Activated B cell treated with CpG ODN at 0.5 μM for 24 hours (primary cell): ENCODE data around the gene DNAH8. TPM values are rescaled to one million over a fixed set of nuclear protein-coding genes. Genes with fewer than 3 reads are reported as not detected.
A peak's percentile ranks its signal among the peaks of the same experiment; 100 is the strongest.
"Not testable (repeated sequence)": the region's sequence is repeated elsewhere in the genome, so short reads cannot be mapped to it uniquely, and the experiment has no call there.

Source experiments
- ATAC-seq: fragments of 200-7000 bp; cut with Tn5 transposase; one replicate; pipeline ENCODE4 v1.10.0; 2021; ENCODE audit warnings: low read depth, mild to moderate bottlenecking, moderate library complexity
- CTCF ChIA-PET: fragments of 350-600 bp; sonication (Branson Sonifier 250); formaldehyde crosslinking; loops from one replicate; lab custom pipeline; 2021; ENCODE audit warnings: antibody characterized with exemption; lab: Charles Lee
- POLR2A ChIA-PET: fragments of 350-600 bp; sonication (Branson Sonifier 250); formaldehyde crosslinking; loops from one replicate; lab custom pipeline; 2021; ENCODE audit warnings: antibody characterized with exemption; lab: Charles Lee
- DNase-seq: peaks from one replicate; pipeline ENCODE4 v3.0.0; 2022
- H3K27ac Mint-ChIP-seq: one replicate; pipeline ENCODE4 v1.8.0; 2020; ENCODE audit warnings: mixed read lengths
- H3K27me3 Mint-ChIP-seq: one replicate; pipeline ENCODE4 v1.8.0; 2021; ENCODE audit warnings: mixed read lengths
- H3K36me3 Mint-ChIP-seq: one replicate; pipeline ENCODE4 v1.8.0; 2021; ENCODE audit warnings: low read depth, mixed read lengths
- H3K4me1 Mint-ChIP-seq: one replicate; pipeline ENCODE4 v1.8.0; 2021; ENCODE audit warnings: mixed read lengths
- H3K4me3 Mint-ChIP-seq: one replicate; pipeline ENCODE4 v1.8.0; 2020; ENCODE audit warnings: mild to moderate bottlenecking, mixed read lengths
- H3K9me3 Mint-ChIP-seq: one replicate; pipeline ENCODE4 v1.8.0; 2020; ENCODE audit warnings: mixed read lengths
- CTCF ChIP-seq: fragments of 200-600 bp; IDR thresholded peaks from one replicate; pipeline ENCODE4 v1.8.0; 2022; ENCODE audit warnings: antibody characterized with exemption, mild to moderate bottlenecking
- intact Hi-C: fragments of 100-400 bp; cut with micrococcal nuclease; formaldehyde crosslinking; loops from one replicate; pipeline ENCODE4 v1.15.1; 2024
- total RNA-seq: library from RNA; stranded (reverse); gene quantifications from 2 replicates; pipeline ENCODE4 v1.2.3, GENCODE V29; 2022

Gene DNAH8
- total RNA-seq, 1 donor from 2014 or later: 2.0 TPM

GRCh38 chr6:38697846-38698245 is 17.3 kb upstream of the DNAH8 start:
- DNase-seq (no peak), ATAC-seq (no peak)
- Mint-ChIP-seq H3K27me3 (no peaks in the 10 kb centered on the region), H3K4me3 (no peak overlapping the region), H3K36me3 (peaks cover 24% of the 10 kb centered on the region), H3K9me3 (peaks cover 12% of the 10 kb centered on the region), H3K4me1 (peaks cover 23% of the 10 kb centered on the region), H3K27ac (no peak overlapping the region)
- ChIA-PET CTCF (no interaction called here), POLR2A (no interaction called here)
- TF ChIP-seq CTCF: no peak
- intact Hi-C loops: no loop called here

- intact Hi-C loops, H3K27ac Mint-ChIP-seq, CTCF ChIA-PET, H3K4me3 Mint-ChIP-seq, DNase-seq, H3K27me3 Mint-ChIP-seq, POLR2A ChIA-PET, ATAC-seq: not testable (repeated sequence)
- Mint-ChIP-seq H3K36me3 (peaks cover 24% of the 10 kb centered on the region), H3K9me3 (peaks cover 12% of the 10 kb centered on the region), H3K4me1 (peaks cover 23% of the 10 kb centered on the region)
These were observed 15.4 kb upstream of the DNAH8 start for GRCh38 chr6:38699702-38700101.

GRCh38 chr6:38701551-38701950 is 13.6 kb upstream of the DNAH8 start:
- peaks cover 19% of the 10 kb centered on the region for H3K4me1 Mint-ChIP-seq
- no peak for ATAC-seq
- no peak overlapping the region for H3K27ac Mint-ChIP-seq
- H3K9me3 Mint-ChIP-seq: peaks cover 12% of the 10 kb centered on the region
- CTCF ChIA-PET: no interaction called here
- no peak for DNase-seq
- H3K36me3 Mint-ChIP-seq: peaks cover 21% of the 10 kb centered on the region
- H3K4me3 Mint-ChIP-seq: peak overlapping the region; percentile 92
- peaks cover 5% of the 10 kb centered on the region for H3K27me3 Mint-ChIP-seq
- intact Hi-C loops: no loop called here
- TF ChIP-seq CTCF: no peak
- POLR2A ChIA-PET: interaction anchor here (0.6 to 2.1 kb wide), 3 partner anchors 31 to 401 kb away, joined by 3 to 7 read pairs (median 4); no protein-coding TSS in a partner anchor

GRCh38 chr6:38702558-38703397 is 12.3 kb upstream of the DNAH8 start, which contains the start of gene GLO1:
Gene GLO1, minus strand, starts transcription at chr6:38703145. Its CDS starts 91 bp downstream, at chr6:38703054.
- CTCF ChIA-PET: interaction anchor here (0.6 kb wide), 1 partner anchor 222 kb away, joined by 3 read pairs; no protein-coding TSS in a partner anchor
- Mint-ChIP-seq H3K4me3 (peak within 1 kb of the TSS; percentile 92), H3K36me3 (peaks cover 19% of the 10 kb centered on the region), H3K27me3 (peaks cover 7% of the 10 kb centered on the region), H3K27ac (peak within 1 kb of the TSS; percentile 92), H3K4me1 (peaks cover 17% of the 10 kb centered on the region), H3K9me3 (peaks cover 12% of the 10 kb centered on the region)
- DNase-seq: peak; percentile 85
- TF ChIP-seq CTCF: no peak
- ATAC-seq: peak; percentile 99
- intact Hi-C loops: loop anchor here (1.0 to 2.0 kb wide), 2 partner anchors 14 to 63 kb away; partner anchors contain the start of gene BTBD9
- POLR2A ChIA-PET: interaction anchor here (0.6 to 2.1 kb wide), 12 partner anchors 8 to 997 kb away, joined by 3 to 11 read pairs (median 4); partner anchors contain the start of gene BTBD9

GRCh38 chr6:38703949-38704590 is 11.0 kb upstream of the DNAH8 start:
- no peak for ATAC-seq
- CTCF ChIA-PET: no interaction called here
- peaks cover 17% of the 10 kb centered on the region for H3K4me1 Mint-ChIP-seq
- H3K27me3 Mint-ChIP-seq: peaks cover 14% of the 10 kb centered on the region
- peaks cover 9% of the 10 kb centered on the region for H3K9me3 Mint-ChIP-seq
- POLR2A ChIA-PET: interaction anchor here (1.9 kb wide), 1 partner anchor 65 kb away, joined by 11 read pairs; the partner anchor contains the start of gene BTBD9
- no peak overlapping the region for H3K4me3 Mint-ChIP-seq
- peaks cover 14% of the 10 kb centered on the region for H3K36me3 Mint-ChIP-seq
- DNase-seq: no peak
- H3K27ac Mint-ChIP-seq: no peak overlapping the region
- no peak for TF ChIP-seq CTCF
- intact Hi-C loops: loop anchor here (1.0 to 2.0 kb wide), 2 partner anchors 15 to 65 kb away; partner anchors contain the start of gene BTBD9
